HG02852 (cell line): ENCODE results near the gene SLC25A41.

Source experiments
- ATAC-seq: cut with Tn5 transposase; IDR thresholded peaks from one replicate; pipeline ENCODE4 v1.9.1; 2021; ENCODE audit warnings: mild to moderate bottlenecking, moderate library complexity; ENCODE audit not compliant: unreplicated experiment

Gene SLC25A41

DNA sequence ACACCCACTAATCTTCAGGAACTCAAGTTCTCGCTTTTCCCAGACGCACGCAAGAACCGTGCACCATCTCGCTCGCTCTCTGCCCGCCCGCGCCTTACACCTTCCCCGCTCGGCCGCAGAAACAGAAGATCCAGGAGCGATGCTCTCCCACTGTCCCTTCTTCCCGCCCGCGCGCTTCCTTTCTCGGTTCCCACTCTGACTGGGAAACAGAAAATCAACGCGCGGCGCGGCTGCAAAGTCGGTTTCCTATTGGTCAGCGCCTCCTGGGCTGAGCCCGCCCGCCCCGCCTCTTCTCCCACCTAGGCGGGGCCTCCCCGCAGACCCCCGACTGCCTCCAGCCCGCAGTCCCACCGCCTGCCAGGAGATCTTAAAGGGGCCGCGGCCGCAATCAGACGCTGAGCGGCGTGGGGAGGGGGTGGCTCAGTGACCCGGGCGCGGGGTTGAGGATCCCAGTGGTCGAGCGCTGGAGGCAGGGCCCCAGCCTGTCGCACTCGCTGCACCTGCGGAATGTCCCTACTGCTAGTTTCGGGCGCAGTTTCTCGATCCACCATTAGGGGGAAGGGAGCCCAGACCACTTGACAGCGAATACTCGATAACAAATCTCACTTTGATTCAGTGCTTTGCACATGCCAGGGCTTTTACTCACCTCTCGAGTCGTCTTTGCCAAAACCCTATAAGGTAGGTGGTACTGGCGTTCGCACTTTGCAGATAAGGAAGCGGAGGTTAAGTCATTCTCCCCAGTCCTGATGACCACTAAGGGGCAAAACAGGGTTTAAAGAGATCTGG is 26.7 kb upstream of the SLC25A41 start:
- peak; percentile 73 for ATAC-seq

DNA sequence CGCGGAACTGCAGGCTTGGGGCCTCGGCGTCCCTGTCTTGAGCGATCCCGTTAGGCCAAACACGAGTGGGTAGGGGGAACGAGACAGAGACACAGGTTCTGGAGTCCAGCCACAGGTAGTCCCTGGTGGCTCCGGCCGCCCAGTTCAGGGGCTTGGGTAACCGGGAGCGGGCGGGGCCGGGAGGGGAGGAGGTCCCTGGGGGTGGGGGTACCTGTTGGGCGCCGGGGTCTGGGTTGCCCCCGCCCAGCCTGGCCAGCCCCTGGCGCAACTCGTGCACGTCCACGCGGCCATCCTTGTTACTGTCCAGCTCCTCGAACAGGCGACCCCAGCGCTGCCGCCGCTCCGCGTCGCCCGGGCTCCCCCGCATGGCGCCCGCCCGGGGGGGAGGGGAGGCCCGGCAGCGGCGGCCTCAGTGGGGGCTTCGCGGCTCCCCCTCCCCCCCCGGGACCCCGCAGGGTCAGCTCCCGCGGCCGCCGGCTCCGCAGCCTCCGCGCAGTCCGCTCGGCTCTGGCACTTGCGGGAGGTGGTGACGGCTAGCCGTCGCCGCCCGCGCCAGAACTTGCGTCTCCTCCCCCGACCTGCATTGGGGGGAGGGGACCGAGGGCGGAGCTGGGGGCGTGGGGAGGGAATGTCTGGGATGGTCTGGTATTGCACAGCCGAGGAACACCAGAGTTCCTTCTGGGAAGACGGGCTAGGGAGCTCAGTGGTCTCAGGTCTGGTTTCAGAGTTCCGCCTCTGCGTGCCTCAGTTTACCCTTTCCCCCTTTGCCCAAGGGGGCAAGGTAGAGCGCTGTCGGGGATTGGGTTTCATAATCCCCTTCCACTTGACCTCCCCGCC is 25.9 kb upstream of the SLC25A41 start, which contains the start of gene SLC25A23:
Gene SLC25A23, minus strand, starts transcription at position 531 of the 837 bp plus-strand sequence. Its CDS starts 164 bp downstream, at position 367.
- ATAC-seq: no peak

DNA sequence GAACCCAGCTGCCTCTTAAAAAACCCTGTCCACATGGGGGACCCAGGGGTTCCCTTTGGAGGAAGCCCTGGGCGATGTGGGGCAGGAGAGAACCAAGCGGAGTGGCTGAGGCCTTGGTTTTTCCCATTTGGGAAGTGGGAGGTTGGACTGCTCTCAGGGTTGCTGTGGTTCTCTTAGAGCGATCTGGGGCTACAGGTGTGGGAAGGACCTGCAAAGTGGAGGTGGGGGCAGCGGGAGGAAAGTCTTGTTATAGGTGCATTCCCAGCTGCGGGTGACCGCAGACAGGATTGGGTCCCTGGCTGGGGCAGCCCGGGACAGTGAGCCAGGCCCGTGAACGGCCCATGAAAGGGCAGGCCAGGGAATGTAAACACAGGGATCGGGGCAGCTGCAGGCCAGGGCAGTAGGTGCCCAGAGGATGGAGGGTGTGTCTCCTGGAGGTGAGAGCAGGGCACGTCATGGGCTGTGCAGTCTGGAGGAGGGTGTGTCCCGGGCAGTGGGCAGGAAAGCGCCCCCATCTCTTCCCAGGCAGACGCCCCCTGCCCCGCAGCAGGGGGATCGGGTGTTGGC is 25.2 kb upstream of the SLC25A41 start:
- no peak for ATAC-seq

DNA sequence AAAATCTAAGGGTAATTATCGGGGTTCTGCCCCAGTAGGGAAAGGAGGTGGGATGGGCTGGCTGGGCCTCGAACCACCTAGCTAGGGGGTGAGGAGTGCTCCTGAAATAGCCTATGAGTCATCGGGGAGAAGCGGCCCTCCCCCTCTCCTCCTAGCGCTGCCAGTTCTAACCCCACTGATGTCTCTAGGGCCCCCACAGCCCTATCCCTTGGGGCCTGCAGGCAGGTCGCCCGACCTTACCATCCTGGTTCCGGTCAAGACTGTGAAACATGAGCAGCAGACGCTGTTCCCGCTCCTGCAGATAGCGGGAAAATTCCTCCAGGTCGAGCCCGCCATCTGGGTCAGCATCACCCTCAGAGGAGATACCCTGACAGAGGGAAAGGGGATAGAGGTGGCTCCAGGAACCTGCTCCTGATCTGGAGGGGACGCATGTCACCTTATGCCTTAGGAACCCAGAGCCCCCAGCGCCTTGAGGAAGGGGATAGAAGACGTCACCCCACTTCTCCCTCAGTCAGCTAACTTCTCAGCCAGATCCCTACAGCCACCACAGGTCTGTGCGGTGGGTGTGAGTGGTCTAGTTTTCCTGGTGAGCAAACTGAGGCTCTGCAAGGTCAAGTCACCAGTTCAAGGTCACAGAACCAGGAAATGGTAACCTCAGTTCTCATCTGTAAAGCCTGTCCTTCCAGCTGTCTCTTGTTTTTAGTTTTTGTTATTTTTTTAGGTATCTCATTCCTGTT is 24.6 kb upstream of the SLC25A41 start:
- no peak for ATAC-seq

DNA sequence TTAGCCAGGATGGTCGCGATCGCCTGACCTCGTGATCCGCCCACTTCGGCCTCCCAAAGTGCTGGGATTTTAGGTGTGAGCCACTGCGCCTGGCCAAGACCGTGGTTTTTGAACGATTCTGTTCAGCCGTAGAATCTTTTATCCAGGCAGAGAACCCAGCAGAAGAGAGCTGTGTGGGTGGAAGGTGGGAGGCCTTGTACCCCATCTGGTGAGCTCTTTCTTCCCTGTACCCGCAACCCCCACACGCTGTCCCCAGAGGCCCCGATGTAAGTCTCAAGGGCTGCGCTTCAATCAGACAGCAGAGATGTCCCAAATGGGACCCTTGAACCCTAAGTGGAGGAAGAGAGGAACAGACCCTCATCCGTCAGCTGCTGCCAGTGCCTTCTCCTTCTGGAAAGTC is 22.4 kb upstream of the SLC25A41 start:
- ATAC-seq: no peak

DNA sequence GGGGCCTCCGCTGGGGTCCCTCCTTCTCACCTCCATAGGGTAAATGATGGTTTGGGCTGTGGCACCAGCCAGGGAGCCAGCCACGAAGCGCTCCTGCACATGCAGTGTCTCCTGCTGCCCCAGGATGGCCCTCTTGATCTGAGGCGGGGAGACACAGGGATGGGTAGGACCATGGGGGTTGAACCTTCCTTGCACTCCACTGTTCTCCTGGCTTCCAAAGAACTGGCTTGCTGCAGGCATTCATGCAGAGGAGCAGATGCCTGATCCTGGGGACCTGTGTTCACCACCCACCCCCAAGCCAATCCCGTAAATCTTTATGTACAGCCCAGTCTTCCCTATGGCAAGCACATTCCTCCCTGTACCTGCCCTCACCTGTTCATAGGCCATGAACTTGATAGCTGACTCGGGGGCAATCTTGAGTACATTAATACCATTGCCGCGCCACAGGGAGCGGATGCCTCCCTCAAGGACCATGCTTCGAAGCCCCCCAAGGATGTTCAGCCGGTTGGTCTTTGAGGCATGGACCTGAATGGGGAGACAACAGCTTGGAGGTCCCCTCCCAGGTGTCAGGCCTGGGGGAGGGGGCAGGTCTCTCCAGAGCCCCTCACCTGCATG is 20.5 kb upstream of the SLC25A41 start:
- ATAC-seq: no peak

DNA sequence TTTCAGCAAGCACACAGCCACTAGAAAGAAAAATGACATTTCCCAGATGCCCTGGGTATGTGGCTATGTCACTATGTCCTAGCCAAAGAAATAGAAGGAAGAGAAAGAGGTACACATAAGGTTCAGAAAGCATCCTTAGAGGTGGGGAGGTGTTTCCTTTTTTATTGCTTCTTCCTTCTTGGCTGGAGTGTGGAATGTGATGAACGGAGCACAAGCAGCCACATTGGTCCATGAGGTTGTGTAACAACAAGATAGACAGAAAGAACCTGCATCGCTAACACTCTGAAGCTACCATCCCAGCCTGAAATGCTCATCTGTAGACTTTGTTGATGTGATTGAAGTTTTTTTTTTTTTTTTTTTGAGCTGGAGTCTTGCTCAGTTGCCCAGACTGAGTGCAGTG is 19.3 kb upstream of the SLC25A41 start:
- no peak for ATAC-seq

DNA sequence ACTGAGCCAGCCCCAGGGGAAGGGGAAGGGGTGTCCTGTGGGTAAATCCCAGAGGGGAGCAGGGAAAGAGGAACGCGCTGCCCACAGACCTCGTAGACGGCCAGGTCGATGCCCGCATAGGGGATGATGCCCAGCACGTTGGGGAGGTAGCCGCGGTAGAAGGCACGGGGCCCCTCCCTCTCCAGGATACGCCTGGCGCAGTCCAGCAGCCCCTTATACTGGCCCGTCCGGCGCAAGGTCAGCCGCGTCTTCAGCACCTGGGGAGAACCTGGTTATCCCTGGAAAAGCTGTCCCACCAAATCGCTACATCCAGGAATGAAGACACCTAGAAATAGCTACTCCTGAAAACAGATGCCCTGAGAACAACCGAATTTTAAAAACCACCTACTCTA is 18.7 kb upstream of the SLC25A41 start:
- ATAC-seq: no peak

DNA sequence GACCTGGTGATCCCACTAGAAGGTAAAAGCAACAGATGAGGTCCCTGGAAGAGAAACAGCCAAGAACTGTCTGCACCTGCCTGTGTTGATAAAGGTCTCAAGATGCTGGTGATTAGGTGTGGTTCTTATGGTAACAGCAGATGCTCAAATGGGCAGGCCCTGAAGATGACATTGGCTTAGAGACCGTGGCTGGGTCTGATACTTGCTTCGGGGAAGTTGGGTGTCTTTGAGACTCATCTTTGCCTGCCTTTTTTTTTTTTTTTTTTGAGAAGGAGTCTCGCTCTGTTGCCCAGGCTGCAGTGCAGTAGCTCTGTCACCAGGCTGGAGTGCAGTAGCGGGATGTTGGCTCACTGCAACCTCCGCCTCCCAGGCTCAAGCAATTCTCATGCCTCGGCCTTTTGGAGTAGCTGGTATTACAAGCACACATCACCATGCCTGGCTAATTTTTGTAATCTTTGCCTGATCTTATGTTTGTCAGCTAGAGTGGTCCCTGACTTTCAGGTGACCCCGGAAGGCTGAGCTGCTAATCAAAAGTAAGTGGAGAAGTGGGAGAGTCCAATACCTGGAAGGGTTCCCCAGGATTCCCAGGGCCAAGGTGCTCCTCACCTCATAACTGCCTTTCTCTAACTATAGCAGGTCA is 18.1 kb upstream of the SLC25A41 start:
- no peak for ATAC-seq

DNA sequence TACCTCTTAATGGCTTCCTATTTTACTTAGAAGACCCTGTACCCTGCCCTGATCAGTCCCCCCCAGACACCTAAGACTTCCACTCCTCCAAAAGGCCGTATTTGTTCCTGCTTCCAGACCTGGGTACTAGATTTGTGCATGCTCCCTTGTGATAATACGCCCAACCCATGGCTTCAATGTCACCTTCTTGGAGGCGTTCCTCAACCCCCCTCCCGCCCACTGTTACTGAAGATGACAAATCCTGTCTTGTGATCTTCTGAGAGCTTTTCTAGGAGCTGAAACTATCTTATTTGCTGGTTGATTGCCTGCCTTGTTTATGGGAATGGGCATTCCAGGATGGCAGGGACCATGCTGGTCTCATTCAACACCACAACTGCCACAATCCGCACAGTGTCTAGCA is 16.6 kb upstream of the SLC25A41 start:
- no peak for ATAC-seq

DNA sequence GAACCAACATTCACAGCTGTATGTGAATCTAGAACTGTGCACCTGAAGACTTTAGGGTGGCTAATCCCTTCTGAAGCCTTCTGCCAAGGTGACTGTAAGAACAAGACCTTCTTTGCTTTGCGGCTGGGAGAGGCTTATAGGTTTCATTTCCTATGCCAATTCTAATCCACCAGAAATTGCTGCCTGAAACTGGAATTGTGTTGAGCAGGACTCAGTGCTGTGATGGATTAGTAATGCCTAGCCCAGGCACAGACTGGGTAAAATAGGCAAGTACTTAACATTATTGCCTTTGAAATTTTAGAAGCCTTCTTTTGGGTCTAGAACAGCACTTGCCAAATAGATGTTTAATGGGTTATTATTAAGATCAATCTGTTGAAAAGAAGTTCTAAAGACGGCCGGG is 14.5 kb upstream of the SLC25A41 start:
- ATAC-seq: no peak

DNA sequence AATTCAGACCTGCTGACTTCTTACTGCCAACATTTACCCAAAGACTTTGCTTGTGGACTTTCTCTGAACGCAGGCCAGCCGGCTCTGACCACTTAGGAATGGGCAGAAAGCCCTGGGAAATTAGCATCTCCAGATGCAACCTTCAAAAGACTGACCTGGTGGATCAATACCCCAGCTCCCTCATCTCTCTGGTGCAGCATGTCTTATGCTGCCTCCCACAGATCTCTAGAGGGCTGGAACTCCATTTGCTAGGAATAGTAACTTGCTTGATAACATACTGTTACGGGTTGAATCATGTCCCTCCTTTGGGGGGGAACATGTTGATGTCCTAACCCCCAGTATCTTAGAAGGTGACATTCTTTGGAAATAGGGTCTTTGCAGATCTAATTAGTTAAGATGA is 12.9 kb upstream of the SLC25A41 start:
- ATAC-seq: no peak

DNA sequence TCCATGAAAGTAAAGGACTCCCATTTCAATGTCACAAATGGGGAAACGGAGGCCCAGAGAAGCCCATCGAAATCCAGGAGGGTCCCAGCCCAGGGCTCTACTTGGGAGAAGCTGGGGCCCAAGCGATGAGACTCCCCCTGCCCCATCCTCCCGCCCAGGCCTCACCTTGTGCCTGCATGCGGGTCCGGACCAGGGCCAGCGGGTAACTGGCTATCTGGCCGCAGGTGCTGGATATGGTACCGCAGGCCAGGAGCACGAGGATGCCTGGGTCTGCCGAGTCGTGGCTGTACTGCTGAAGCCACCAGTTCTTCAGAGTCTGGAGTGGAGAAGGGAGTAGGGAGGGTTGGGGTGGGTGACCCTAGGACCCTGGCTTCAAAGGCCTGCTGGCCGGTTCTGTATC is 10.4 kb upstream of the SLC25A41 start:
- no peak for ATAC-seq

DNA sequence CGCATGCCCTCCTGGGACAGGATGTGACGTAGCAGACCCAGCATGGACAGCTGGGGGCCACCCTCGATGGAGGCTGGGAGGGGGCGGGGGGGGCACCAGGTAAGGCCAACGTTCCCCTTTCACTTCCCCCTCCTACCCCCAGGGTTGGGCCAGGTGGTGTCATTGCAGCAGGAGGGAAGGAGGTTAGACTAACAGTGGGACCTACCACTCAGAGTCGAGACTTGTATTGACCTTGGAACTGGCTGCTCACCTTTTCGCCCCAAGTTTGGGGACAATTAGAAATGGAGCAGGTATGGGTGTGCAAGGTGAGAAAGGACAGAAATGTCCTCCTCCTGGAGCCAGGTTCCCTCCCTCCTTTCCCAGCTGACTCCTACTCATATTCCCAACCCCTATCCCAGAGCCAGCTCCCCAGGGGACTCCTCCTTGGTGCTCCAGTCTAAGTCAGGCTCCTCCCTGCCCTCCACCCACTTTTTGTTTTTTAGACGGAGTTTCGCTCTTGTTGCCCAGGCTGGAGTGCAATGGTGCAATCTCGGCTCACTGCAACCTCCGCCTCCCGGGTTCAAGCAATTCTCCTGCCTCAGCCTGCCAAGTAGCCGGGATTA is 8.6 kb upstream of the SLC25A41 start:
- ATAC-seq: no peak

DNA sequence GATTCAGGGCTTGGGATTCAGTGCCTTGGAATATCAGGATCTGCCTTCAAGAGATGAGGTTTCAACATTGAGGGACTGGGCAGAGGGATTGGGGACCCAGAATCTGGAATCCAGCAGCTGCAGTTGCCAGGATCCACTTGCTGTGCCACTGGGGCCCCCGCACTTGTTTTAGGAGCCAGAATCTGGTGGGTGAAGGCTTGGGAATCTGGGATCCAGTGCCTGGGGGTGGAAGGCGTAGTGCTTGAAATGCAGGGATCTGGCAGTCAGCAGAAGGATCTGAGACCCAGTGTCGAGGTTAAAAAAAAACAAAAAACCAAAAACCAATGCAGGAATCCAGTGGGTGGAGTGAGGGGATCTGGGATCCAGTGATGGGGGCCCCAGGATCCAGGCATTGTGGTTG is 7.3 kb upstream of the SLC25A41 start:
- ATAC-seq: no peak

DNA sequence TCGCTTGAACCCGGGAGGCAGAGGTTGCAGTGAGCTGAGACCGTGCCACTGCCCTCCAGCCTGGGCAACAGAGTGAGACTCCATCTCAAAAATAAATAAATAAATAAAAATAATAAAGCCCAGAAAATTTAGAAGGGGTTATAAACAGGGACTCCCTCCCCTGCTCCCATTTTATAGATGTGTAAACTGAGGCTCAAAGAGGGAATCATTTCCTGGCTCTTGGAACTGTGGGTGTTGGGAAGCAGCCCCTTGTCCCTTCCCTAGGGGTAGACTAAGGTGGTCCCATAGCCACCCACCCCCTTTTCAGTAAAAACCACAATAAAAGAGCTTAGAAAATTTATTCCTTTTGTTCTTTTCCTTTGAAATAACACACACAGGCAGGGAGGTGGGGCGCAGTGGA is 6.2 kb upstream of the SLC25A41 start:
- no peak for ATAC-seq

DNA sequence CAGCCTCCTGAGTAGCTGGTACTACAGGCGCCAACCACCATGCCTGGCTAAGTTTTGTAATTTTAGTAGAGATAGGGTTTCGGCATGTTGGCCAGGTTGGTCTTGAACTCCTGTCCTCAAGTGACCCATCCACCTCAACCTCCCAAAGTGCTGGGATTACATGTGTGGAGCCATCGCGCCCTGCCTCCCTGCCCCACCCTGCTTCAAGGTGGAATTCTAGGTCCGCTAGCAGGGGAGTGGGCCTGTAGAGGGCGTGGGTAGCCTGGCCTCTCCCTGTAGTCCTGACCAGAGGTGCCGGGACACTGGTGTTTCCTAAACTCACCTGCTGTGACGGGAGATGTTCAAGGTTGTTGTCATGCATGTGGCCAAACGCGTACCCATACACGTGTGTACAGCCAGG is 398 bp downstream of the SLC25A41 start:
- no peak for ATAC-seq

DNA sequence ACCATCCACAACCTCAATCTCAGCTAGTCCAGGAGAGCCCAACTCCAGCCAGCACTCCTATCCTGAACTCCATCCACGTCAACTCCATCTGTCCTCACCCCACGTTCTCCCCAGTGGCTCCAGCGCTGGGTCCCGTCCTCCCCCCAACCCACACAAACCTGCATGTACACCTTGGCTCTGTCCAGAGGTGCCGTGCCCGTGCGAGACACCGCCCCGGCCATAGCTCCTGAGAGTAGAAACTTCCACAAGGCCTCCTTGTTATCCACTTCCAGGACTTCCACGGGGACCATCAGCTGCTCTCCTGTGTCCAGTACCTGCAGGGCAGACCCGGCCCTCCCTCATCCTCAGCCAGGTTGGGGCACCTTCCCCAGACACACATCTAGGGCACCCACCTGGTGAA is 1.7 kb downstream of the SLC25A41 start:
- no peak for ATAC-seq

DNA sequence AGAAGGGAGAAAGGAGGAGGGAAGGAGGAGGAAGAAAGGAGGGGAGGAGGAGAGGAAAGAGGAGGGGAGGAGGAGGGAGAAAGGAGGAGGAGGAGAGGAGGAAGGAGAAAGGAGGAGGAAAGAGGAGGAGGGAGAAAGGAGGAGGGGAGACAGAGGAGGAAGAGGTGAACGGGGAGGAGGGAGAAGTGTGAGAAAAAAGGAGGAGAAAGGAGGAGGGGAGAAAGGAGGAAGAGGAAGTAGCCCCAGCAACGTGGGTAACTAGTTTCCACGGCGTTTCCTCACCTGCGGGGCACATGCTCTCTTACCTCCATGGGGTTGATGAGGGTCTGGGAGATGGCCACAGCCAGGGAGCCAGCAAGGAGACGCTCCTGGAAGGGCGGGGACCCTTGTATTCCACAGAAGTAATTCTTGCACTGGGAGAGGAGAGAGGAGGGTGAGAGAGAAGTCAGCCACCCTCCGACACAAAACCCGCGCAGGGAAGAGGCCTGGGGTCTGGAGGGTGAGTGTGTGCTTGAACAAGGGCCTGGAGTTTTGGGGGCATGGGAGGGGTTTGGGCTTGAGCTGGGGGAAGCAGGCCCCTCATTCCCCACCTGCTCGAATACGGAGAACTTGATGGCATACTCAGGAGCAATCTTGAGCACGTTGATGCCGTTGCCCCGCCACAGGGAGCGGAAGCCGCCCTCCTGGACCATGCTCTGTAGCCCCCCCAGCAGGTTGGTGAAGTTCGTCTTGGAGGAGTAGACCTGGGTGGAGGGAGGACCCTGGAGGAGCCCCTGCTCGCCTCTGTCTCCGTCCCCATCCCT is 3.9 kb downstream of the SLC25A41 start:
- ATAC-seq: no peak
